Gastrocnemius medialis (tissue), 4 donors: Measurements from ENCODE around the gene MAD1L1. TPM values are rescaled to one million over a fixed set of nuclear protein-coding genes. Genes with fewer than 3 reads are reported as not detected.
"Not testable (repeated sequence)": the region's sequence is repeated elsewhere in the genome, so short reads cannot be mapped to it uniquely, and the experiment has no call there.

Source experiments
- ATAC-seq, 2 donors: fragments of 150-250 bp; one replicate each; pipeline ENCODE4 v1.9.1; 2016
- DNase-seq, 2 donors: peaks; one replicate each; pipeline ENCODE4 v3.0.0-alpha.2; 2019
- H3K27ac ChIP-seq, 4 donors: fragments of 200-600 bp; sonication (generic); 1 replicate in 1 of 4; 2 replicates in 3 of 4; pipeline ENCODE4 v1.5.1; 2016 to 2018; ENCODE audit warnings: mild to moderate bottlenecking in 2 of 4, moderate library complexity in 1 of 4
- H3K27me3 ChIP-seq, 3 donors: fragments of 200-600 bp; sonication (generic) in 2 of 3; 1 replicate in 1 of 3; 2 replicates in 2 of 3; pipeline versions ENCODE4 v1.5.1 to v1.6.0; 2016 to 2019; ENCODE audit warnings: mild to moderate bottlenecking in 1 of 3, moderate library complexity in 1 of 3
- H3K36me3 ChIP-seq, 2 donors: fragments of 200-600 bp; sonication (generic) in 1 of 2; one replicate each; pipeline ENCODE4 v1.5.1; 2017 to 2018
- H3K4me1 ChIP-seq, 2 donors: fragments of 200-600 bp; sonication (generic) in 1 of 2; one replicate each; pipeline ENCODE4 v1.5.1; 2016 to 2017; ENCODE audit warnings: mild to moderate bottlenecking in 2 of 2
- H3K4me3 ChIP-seq, 4 donors: fragments of 200-600 bp; sonication (generic) in 3 of 4; 1 replicate in 1 of 4; 2 replicates in 3 of 4; pipeline ENCODE4 v1.5.1; 2016 to 2019; ENCODE audit warnings: mild to moderate bottlenecking in 2 of 4
- H3K9me3 ChIP-seq, 3 donors: fragments of 200-600 bp; sonication (generic) in 2 of 3; 1 replicate in 1 of 3; 2 replicates in 2 of 3; pipeline ENCODE4 v1.5.1; 2016 to 2019
- POLR2A ChIP-seq, 2 donors: fragments of 450-650 bp; IDR thresholded peaks; one replicate each; pipeline ENCODE4 v1.6.1; 2017; ENCODE audit warnings: antibody characterized with exemption in 2 of 2, mild to moderate bottlenecking in 2 of 2, moderate library complexity in 2 of 2
- in situ Hi-C, 4 donors: fragments of 200-750 bp; cut with MboI; loops; one replicate each; pipeline versions ENCODE4 v1.15.0 to v1.8.0; 2017; ENCODE audit warnings: low sequenced_read_pairs in 4 of 4
- intact Hi-C: fragments of 100-400 bp; cut with DNase I; formaldehyde crosslinking; loops from one replicate; pipeline ENCODE4 v1.15.1; 2023; ENCODE audit warnings: low total_unique reads
- total RNA-seq, 4 donors: library from RNA; depleted of rRNA; stranded (reverse); fragments of >200 nt; gene quantifications; one replicate each; pipeline versions ENCODE4 v1.1.0 to v1.2.3, GENCODE V29; 2016
- TF ChIP-seq, protein P1 (sequence below), 5 experiments: fragments of 450-650 bp in 3 of 5; fragments of 200-600 bp in 2 of 5; sonication (generic) in 2 of 5; IDR thresholded peaks in 4 of 5; conservative IDR thresholded peaks in 1 of 5; 1 replicate in 4 of 5; 2 replicates in 1 of 5; pipeline ENCODE4 v1.5.1; 2016 to 2019; ENCODE audit warnings: antibody characterized with exemption in 5 of 5, mild to moderate bottlenecking in 3 of 5, moderate library complexity in 3 of 5

Gene MAD1L1
- total RNA-seq, 4 donors from 2014 or later = 19.7 to 32.4 (median 22.7) TPM

DNA sequence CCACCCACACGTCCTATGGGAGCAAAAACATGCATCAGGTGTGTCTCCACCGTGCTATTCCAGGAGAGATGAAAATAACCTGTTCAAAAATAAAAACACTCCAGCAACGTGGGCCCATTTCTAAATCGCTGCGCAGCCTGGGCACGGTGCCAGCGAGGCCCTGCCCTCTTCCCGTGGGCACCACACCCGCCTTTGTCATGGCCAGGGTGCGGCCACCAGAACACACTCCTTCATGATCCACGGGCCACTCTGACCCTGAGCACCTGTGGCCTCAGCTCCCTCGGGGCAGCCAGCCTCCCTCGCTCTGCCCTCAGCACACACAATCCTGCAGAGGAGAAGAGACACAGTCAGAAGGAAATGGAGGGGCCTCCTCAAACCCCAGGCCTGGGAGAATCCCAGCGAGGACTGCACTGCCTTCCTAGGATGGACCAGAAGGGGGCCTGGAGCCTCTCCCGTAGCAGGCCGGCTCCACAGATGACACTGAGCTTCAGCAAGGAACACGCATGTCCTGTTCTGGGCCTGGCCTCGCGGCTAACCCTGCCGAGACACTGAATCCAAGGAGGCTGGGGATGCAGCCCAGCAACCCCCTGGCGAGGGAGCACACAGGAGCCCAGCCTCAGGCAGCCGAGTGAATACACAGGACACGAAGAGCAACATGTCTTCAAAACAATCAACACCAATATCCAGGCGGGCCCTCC lies 169.0 kb downstream of the MAD1L1 start:
- no peaks in the 10 kb centered on the region for H3K27me3 ChIP-seq
- no peak overlapping the region for H3K4me3 ChIP-seq
- intact Hi-C loops = no loop called here
- DNase-seq = no peak
- H3K9me3 ChIP-seq = no peaks in the 10 kb centered on the region
- TF ChIP-seq, protein P1, sequence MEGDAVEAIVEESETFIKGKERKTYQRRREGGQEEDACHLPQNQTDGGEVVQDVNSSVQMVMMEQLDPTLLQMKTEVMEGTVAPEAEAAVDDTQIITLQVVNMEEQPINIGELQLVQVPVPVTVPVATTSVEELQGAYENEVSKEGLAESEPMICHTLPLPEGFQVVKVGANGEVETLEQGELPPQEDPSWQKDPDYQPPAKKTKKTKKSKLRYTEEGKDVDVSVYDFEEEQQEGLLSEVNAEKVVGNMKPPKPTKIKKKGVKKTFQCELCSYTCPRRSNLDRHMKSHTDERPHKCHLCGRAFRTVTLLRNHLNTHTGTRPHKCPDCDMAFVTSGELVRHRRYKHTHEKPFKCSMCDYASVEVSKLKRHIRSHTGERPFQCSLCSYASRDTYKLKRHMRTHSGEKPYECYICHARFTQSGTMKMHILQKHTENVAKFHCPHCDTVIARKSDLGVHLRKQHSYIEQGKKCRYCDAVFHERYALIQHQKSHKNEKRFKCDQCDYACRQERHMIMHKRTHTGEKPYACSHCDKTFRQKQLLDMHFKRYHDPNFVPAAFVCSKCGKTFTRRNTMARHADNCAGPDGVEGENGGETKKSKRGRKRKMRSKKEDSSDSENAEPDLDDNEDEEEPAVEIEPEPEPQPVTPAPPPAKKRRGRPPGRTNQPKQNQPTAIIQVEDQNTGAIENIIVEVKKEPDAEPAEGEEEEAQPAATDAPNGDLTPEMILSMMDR (IDR thresholded peaks at IDR 0.05 in 4 of 5, conservative IDR thresholded peaks at IDR 0.05 in 1 of 5) = no peak
- TF ChIP-seq POLR2A (IDR thresholded peaks at IDR 0.05) = no peak
- H3K27ac ChIP-seq = no peak overlapping the region
- in situ Hi-C loops = no loop called here
- peak in 1 of 2 donors; percentile 21 for ATAC-seq
- H3K36me3 ChIP-seq = peaks cover 0 to 5% of the 10 kb centered on the region in 2 donors
- no peaks in the 10 kb centered on the region for H3K4me1 ChIP-seq

- Histone ChIP-seq H3K4me1 (no peaks in the 10 kb centered on the region), H3K36me3 (peaks cover 0 to 3% of the 10 kb centered on the region in 2 donors), H3K4me3 (no peak overlapping the region), H3K9me3 (no peaks in the 10 kb centered on the region), H3K27me3 (no peaks in the 10 kb centered on the region), H3K27ac (no peak overlapping the region)
- DNase-seq (no peak), ATAC-seq (no peak)
- TF ChIP-seq POLR2A (IDR thresholded peaks at IDR 0.05) = no peak
- TF ChIP-seq, protein P1 (IDR thresholded peaks at IDR 0.05 in 4 of 5, conservative IDR thresholded peaks at IDR 0.05 in 1 of 5) = no peak
- in situ Hi-C loops (no loop called here), intact Hi-C loops (no loop called here)
Observed at GRCh38 chr7:2062648-2063047, 170.1 kb downstream of the MAD1L1 start.

- Histone ChIP-seq H3K9me3 (no peaks in the 10 kb centered on the region), H3K27ac (no peak overlapping the region), H3K4me1 (no peaks in the 10 kb centered on the region), H3K4me3 (no peak overlapping the region), H3K36me3 (no peaks in the 10 kb centered on the region), H3K27me3 (no peaks in the 10 kb centered on the region)
- in situ Hi-C loops (no loop called here), intact Hi-C loops (no loop called here)
- ATAC-seq = no peak
- no peak for DNase-seq
- TF ChIP-seq POLR2A (IDR thresholded peaks at IDR 0.05) = no peak
- TF ChIP-seq, protein P1 (IDR thresholded peaks at IDR 0.05 in 4 of 5, conservative IDR thresholded peaks at IDR 0.05 in 1 of 5) = no peak
Observed at GRCh38 chr7:2060701-2061100, 172.0 kb downstream of the MAD1L1 start.

- H3K27me3 ChIP-seq = no peaks in the 10 kb centered on the region
- no peak overlapping the region for H3K4me3 ChIP-seq
- in situ Hi-C loops = no loop called here
- H3K4me1 ChIP-seq = no peaks in the 10 kb centered on the region
- intact Hi-C loops = no loop called here
- ATAC-seq (no peak), DNase-seq (no peak)
- no peaks in the 10 kb centered on the region for H3K36me3 ChIP-seq
- no peak for TF ChIP-seq POLR2A (IDR thresholded peaks at IDR 0.05)
- TF ChIP-seq, protein P1 (IDR thresholded peaks at IDR 0.05 in 4 of 5, conservative IDR thresholded peaks at IDR 0.05 in 1 of 5) = no peak
- H3K27ac ChIP-seq = no peak overlapping the region
- no peaks in the 10 kb centered on the region for H3K9me3 ChIP-seq
Observed at GRCh38 chr7:2059964-2060700, 172.6 kb downstream of the MAD1L1 start.

DNA sequence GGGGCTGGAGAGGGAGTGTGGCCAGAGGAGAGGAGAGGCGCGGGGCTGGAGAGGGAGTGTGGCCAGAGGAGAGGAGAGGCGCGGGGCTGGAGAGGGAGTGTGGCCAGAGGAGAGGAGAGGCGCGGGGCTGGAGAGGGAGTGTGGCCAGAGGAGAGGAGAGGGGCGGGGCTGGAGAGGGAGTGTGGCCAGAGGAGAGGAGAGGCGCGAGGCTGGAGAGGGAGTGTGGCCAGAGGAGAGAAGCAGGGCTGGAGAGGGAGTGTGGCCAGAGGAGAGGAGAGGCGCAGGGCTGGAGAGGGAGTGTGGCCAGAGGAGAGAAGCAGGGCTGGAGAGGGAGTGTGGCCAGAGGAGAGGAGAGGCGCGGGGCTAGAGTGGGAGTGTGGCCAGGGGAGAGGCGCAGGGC lies 174.5 kb downstream of the MAD1L1 start:
- H3K4me3 ChIP-seq, H3K27me3 ChIP-seq, ATAC-seq, DNase-seq, H3K27ac ChIP-seq, intact Hi-C loops, H3K4me1 ChIP-seq, in situ Hi-C loops, H3K9me3 ChIP-seq, H3K36me3 ChIP-seq: not testable (repeated sequence)
